Inflammatory macrophage treated with lipopolysaccharide for 1 hour (primary cell): ENCODE data around the gene GUCY1B1.

Source experiments
- DNase-seq, 2 donors: peaks; one replicate each; pipeline ENCODE4 v3.0.0-alpha.2; 2020 to 2022

Gene GUCY1B1

DNA sequence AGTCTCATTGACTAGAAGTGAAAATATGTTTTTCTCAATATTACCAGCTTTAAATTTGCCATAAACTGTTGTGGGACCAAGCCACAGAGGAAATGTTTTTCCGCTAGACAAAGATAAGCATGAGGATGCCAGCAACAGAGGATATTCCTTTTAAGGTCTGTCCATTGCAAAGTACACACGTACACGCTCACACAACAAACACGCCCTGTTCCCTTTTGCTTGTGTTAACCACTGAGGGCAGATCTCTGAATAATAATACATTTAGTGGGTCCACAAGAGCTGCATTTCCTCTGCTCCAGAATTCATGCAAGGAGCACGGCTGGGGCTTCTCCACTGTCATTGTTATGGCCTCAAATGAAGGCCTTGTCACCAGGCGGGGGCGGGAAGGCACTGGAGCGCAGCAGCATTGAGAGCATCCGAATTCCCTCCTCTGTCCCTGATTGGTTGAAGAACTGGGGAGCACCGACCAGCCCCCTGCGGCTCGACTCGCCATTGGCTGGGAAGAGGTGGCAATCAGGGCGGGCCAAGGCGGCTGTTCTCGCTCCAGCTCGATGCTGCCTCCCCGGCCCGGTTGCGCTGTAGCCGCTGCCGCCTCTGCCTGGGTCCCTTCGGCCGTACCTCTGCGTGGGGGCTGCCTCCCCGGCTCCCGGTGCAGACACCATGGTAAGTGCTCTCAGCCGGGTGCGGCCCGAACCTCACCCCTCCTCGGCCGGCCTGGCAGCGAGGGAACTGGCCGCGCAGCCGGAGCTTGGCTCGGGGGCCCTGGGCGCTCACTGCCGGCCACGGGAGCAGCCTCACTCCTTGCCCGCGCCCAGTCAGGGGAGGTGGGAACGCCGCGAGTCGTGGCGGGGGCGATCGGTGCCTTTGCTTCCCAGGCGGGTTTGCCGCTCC, at the start of gene GUCY1B1:
Gene GUCY1B1, plus strand, starts transcription at position 541 of the 891 bp plus-strand sequence. Its CDS starts 120 bp downstream, at position 661.
- DNase-seq = peak; percentile 90 to 91

DNA sequence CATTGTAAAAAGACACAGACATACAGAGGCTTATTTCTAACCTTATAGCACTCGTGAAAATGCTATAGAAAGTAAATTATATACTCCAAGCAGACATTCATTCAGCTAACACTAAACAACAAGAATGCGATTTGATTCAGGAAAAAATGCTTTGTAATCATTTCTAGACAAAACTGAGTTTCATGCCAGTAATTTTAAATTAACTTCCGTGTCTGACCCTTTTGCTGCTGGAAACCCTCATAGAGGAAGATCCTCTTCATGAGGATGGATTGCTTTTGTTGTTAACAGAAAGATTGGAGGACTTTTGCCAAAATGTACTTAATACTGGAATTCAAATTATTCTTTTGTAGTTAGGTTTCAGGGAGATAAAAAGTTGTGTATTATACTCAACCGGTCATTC, 48.9 kb upstream of the GUCY1B1 start:
- DNase-seq = no peak

DNA sequence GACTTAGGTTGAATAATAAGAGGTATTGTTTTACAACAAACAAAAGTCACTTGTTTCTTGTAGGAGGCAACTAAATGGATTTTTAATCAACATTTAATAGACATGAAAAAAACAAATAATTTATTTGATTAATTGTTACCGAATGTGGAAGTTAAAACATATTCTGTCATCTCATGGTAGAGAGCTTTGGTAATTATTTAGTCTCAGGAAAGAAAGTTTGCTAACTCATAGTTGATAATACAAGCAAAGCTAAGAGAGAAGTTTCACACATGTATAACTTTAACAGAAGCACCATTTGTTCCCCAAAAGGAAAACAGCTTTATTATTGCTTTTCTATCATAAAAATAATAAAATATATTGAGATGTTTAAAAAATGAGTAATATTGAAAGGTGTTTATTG, 47.3 kb upstream of the GUCY1B1 start:
- no peak for DNase-seq

DNA sequence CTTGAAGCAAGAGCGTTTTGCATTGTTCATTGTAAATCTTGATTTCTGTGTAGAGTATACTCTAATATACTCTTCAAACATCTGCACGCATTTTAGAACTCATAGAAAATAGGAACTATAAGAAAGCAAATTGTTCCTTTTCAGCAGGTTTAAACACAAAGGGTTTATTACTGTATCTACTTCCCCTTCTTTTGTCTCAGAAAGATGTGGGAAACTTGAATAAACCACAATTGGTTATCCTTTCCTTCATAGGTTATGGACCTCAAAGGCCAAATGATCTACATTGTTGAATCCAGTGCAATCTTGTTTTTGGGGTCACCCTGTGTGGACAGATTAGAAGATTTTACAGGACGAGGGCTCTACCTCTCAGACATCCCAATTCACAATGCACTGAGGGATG, 46.0 kb upstream of the GUCY1B1 start:
- DNase-seq = peak in 1 of 2 donors; percentile 5

DNA sequence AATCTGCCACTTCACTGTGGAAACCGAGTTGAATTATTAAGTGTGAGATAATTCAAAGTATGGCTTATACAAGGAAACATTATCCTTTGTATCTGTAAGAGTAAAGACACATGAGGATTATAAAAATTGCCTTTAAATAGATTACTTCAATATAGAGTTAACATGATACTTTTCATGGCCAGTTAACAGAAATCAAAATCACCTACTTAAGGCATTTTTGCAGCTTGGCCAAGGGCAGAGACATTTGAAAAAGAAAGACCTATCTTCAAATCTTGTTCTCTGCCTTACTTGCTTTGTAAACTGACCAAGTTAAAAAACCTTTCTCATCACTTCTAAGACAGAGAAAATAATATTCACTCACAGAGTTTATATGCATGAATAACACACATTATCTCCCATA, 44.9 kb upstream of the GUCY1B1 start:
- DNase-seq = no peak

DNA sequence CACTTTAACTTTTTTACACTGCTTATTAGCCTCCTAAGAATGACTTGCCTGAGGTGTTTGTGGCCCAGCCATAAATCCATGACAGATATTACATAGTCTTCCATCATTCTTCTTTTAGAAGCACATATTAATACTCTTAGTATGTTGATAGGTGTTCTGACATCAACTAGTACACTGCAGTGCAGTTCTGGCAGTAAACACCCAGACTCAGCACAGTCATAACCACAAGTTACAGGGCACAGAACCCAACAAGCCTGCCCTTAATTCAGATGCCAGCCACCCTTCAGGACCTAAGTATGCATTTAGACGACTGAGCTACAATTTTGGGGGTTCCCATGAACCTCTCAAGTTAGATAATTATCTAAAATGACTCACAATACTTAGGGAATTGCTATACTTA, 36.5 kb upstream of the GUCY1B1 start:
- no peak for DNase-seq

DNA sequence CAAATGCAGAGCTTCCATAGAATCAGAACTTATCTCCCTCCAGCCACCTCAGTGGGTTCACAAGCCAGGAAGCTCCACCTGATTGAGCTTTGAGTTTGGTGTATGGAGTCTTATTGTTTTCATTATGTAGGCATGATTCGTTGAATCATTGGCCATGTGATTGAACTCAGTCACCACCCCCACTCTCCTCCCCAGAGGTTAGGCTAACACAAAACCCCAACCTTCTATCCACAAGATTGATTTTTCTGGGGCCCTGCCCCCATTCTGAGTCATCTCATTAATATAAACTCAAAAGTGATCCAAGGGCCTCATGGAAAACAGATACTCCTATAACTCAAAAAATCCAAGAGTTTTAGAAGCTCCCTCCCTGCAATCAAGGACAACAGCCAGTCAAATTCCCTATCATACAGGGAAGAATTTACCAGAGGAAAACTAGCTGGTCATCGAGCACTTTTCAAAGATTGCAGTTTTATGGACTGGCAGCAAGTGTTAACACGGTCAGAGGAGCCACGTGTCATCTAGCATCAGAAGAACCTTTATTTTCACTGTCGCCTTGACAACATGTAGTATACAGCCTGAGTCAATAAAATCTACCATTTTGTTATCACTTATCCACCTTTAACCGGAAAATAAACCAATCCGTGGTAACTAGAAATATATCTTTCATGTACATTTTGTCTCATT, 35.9 kb upstream of the GUCY1B1 start:
- no peak for DNase-seq

DNA sequence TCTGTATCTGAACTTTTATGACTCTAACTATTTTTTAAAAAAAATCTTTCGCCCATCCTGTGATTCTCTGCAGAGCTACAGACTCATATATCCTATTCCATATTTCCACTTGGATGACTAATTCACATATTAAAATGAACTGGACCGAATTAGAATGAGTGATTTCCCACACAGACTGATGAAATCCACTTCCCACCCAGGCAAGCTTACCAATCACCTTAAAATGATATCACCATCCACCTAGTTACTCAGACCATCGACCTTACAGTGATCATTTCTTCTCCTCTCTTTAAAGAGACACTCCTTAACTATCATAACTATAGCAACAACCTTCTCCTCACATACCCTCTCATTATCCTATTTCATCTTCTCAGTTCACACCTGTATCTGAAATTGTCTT, 34.1 kb upstream of the GUCY1B1 start:
- DNase-seq = no peak

DNA sequence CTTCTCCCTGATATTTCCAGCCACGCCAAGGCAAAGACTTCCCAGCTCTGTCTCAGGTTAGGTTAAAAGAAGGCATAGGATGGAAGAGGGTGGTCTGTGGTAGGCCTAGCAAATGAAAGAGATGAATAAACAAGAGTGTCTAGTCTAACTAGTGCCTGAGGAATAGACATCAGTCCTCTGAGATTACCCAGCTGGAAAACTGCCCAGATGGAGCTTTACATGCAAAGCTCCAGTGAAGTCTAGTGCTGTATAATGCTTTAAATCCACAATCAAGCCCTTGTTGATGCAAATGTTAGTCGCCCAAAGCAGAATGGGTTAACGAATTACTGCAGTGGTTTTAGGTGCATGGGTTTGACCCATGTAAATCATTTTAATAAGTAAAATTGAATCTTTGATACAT, 24.8 kb upstream of the GUCY1B1 start:
- no peak for DNase-seq

DNA sequence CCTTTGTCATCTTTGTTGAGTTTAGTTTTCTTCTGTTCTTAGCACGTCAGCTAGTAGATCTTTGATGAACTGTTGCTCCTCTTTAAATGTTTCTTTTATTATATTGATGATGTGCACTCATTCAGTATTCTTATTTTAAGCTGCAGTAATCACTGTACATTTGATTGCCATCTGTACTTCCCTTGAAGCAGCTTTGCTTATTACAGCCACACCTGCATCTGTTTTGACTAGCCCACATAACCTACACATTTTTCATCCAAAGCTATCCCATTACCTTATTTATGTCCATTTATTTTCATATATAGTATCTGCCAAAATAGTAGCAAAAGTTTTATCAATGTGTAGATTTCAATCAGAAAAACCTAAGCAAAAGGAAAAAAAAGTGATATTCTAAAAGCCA, 23.9 kb upstream of the GUCY1B1 start:
- no peak for DNase-seq

DNA sequence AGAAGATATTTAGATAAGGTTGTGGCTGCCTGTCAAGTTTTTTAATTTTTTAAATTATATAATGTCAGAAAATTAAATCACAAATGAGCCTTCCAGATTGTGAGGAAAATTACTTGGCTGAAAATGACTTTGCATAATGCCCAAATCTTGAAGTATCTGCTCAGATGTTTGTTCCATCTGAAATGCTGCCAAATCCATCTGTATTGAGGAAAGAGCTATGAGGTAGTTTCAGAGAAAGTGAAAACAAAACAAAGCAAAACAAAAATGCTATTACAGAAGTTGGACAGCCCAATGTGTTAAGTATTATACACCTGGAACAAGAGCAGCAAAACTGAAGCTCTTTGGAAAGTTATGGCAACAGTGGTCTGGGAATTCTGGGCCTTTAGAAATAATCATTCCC, 23.3 kb upstream of the GUCY1B1 start:
- DNase-seq = no peak

DNA sequence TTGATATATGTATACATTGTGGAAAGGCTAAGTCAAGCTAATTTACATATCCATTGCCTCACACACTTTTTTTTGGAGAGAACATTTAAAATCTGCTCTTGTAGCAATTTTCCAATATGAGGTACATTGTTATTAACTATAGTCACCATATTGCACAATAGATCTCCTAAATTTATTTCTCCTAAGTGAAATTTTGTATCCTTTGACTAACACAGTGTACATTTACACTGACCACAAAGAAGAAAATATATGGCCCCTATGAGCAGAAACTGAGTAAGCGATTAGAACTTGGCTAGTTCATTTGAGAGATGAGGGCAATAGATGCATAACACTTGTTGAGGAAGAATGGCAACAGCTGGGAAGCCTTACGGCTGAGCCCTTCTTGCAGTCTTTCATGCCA, 20.3 kb upstream of the GUCY1B1 start:
- no peak for DNase-seq

DNA sequence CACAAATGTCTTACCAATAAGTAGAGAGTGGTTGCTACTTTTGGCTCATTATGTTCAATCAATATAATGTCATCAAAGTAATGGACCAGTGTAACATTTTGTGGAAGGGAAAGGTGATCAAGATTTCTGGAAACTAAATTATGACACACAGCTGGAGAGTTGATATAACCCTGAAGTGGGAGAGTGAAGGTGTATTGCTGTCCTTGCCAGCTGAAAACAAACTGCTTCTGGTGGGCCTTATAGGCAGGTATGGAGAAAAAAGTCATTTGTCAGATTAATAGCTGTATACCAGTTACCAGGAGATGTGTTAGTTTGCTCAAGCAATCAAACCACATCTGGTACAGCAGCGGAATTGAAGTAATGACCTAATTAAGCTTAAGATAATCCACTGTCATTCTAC, 17.3 kb upstream of the GUCY1B1 start:
- no peak for DNase-seq

DNA sequence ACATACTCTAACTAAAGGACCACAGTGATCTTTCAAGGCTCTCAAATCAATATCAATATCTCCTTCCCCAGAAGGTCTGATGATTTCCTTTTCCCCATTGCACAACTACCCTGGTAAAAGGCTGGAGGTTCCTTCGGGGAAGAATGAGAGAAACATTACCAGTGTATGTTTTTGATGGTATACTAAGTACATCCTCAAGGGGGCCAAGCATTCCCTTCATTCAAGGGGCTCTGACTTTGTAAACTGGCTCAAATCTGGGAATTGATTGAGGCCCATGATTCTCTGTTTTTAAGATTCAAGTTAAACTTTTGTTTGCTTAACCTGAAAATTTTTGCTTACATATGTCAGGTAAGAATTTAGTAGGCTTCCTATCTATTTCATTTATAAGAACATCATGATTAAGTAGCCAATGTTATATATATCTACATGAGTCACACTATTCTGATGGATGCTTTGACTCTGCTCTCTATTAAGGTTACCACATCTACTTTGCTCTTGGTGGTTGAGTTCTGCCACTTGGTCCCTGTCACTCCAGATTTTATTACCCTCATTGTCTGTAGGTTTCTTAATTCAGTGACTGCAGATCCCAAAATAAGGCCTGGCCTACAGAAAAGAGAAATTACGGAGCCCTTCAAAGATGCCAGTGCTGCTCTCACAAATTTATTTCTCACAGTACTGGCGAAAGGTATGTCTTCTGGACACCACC, 16.4 kb upstream of the GUCY1B1 start:
- no peak for DNase-seq

DNA sequence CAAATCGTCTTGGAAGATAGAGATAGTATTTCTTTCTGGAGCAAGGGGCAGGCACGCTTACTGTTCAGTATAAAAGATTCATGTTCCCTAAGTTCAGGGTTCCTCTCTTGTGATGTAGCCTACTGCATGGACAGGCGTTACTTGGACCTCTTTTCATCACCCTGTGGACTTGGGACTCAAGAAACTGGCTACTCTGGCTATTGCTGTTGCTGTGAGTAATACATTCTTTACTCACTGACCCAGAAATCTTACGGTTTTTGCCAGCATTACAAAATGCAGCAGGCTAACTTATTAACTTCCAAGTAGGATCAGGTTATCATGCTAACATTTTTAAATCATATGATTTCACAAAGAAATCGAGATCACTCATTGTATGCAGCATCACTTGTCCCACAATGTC, 12.8 kb upstream of the GUCY1B1 start:
- no peak for DNase-seq

DNA sequence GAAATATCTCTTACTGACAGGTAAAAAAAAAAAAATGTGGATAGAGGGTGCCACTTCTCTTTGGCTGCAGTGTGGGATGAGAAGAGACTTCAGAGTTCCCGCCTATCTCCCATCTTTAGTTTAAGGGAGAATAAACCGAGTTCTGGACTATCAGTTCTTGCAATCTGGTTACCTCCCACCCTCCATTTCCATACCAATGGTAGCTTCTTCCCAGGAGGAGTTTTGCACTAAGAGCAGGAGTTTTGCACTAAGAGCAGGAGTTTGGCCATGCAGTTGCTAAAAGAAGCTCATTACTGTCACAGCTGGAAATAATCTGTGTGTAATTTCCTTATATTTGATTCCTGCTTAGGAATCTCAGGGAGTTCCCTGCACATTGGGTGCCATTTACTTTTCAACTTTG, 10.8 kb upstream of the GUCY1B1 start:
- DNase-seq = no peak

DNA sequence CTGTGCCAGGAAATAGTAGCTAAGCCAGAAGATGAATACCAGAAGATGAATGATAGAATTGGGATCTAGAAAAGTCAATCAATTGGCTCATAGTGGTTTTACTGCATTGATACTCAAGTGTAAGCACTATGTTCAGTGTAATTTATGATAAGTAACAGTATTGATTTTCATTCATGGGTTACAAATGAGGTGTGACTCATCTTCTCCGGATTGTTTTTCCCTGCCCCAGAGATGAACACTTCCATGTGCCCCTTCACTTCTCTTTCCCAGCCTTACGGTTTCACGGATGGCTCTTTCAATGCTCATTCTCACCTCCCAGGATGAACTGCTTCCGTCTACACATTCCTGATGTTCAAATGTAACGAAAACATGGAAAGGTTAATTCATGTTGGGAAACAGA, 9.8 kb upstream of the GUCY1B1 start:
- no peak for DNase-seq

DNA sequence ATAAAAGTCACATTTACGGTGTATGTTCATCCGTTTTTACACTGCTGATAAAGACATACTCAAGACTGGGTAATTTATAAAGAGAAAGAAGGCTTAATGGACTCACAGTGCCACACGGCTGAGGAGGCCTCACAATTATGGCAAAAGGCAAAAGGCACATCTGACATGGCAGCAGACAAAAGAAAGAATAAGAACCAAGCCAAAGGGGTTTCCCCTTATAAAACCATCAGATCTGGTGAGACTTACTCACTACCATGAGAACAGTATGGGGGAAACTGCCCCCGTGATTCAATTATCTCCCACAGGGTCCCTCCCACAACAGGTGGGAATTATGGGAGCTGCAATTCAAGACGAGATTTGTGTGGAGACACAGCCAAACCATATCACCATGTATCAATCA, 7.3 kb upstream of the GUCY1B1 start:
- DNase-seq = no peak

DNA sequence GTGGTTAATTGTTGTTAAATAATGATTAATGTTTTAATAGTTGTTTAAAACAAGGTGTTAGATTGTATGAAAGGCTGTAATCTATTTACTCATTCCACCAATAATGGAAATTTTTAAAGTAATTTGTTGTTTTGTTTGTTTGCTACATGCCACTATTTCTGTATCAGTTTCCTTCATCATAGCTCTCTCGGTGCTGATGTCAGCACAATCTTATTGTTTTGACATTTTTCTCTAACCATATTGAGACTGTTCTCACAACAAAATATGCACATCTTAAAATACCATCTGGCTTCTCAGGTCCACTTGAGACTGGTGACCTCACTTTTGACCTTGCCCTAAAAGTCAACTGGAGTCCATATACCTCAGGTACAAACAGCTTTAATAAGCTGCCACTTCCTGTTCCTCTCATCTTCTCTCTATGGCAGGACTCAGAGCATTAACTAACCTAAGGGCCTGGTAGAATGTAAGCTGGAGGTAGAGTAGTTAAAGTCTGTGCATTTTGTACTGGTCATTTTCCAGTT, 1.0 kb upstream of the GUCY1B1 start:
- no peak for DNase-seq

DNA sequence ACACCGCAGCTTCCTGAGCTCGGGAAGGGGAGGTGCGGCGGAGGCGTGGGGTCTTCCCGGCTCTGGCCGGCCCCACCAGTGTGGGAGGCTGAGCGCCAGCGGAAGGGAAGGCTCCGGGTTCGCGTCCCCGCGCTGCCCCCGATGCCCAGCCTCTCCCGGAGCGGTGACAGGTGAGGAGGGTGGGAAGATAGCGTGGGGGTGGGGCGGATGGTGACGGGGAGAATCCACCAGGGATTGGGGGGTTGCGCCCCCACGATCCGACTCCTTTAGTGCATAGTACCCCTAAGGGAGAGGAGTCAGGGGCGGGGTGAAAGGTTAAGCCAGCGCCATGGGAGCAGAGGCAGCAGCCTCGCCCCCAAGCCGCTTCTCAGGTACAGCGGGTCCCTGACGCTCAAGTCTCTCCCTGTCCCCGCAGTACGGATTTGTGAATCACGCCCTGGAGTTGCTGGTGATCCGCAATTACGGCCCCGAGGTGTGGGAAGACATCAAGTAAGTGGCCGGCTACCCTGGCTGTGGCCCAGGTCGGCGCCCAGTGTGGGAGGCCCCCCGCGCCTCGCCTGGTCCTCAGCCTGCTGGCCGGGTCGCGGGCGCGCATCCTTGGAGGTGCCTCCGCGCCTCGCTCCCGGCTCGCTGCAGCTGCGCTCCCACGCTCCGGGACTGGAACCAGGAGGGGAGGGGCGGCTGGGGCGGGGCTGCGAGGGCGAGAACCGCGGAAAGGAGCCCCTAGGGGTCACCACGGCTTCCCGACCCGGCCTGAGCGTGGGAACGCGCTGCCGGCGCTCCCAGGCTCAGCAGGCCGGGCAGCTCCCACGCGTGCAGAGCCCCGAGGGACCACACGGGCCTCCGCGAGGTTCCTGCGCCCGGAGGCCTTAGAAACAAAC, 791 bp downstream of the GUCY1B1 start:
- peak in 1 of 2 donors; percentile 12 for DNase-seq

DNA sequence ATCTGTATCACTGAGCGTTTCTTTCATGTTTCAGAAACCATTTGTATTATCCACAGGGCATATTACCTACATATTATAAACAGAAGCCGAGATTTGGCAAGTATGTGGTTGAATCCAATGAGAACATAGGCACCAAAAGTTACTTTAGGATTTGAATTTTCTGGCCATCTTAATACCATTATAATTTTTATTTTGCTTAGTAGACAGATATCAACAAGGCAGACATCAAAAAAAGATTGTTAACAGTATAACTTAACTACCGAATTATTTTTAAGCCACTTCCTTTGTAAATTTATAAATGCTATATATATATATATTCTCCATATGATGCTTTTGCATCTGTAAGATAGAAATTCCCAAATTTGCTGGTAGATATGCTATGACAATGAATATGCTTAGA, 2.2 kb downstream of the GUCY1B1 start:
- DNase-seq = no peak

DNA sequence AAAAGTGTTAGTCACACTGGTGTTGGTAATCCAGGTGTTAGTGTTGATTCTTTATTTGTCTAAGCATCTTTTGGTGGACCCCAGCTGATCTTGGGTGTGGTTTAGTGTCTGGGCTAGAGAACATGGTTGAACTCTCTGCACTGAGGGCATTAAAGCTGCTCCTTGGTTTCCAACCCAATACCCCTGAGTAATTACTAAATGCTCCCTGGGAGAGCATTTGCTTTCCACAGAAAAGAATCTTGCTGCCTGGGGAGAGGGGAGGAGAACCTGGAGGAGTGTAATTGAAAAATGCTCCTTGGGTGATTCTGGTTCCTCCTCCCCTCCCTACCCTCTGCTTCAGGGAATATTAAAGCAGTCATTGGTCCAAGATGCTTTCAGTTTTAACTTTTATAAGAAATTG, 3.1 kb downstream of the GUCY1B1 start:
- DNase-seq = no peak

DNA sequence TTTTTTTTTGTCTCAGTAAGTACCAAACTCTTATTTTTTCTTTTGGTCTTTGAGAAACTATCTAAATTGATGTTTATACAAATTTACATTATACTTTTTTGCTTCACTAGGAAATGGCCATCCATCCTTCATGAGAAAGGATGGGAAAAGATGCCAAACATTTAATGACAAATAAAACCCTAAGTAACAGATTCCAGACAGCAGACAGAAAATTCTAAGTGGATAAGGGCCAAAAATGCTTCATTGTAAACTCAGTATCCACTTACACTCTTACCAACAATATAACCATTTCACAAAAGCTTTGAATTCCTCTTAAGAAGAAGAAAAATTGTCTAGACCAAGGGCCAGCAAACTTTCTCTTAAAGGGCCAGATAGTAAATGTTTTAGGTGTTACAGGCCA, 3.5 kb downstream of the GUCY1B1 start:
- DNase-seq = no peak
